ENCODE measurements around the gene LMX1A. TPM values are rescaled to one million over a fixed set of nuclear protein-coding genes. Genes with fewer than 3 reads are reported as not detected.

Gene LMX1A
- total RNA-seq, 2 experiments from 2014 or later, result not detected

- H3K36me3 Mint-ChIP-seq, result no peaks in the 10 kb centered on the region
- no peak overlapping the region for H3K4me3 Mint-ChIP-seq
- H3K27ac Mint-ChIP-seq, result no peak overlapping the region
- H3K9me3 Mint-ChIP-seq (ENCODE audit: low read depth), result no peaks in the 10 kb centered on the region
- H3K27me3 Mint-ChIP-seq, result peaks cover 54% of the 10 kb centered on the region
- ATAC-seq, result no peak
- CTCF ChIA-PET, result no interaction called here
- H3K4me1 Mint-ChIP-seq, result no peaks in the 10 kb centered on the region
- no peak for DNase-seq
Observed at GRCh38 chr1:165234149-165234548, 122.4 kb downstream of the LMX1A start.

GRCh38 chr1:165228676-165229075 lies 127.8 kb downstream of the LMX1A start:
- no peak overlapping the region for H3K27ac Mint-ChIP-seq
- H3K27me3 Mint-ChIP-seq, result peaks cover 8% of the 10 kb centered on the region
- no peak for DNase-seq
- CTCF ChIA-PET, result no interaction called here
- H3K4me3 Mint-ChIP-seq, result no peak overlapping the region
- no peaks in the 10 kb centered on the region for H3K36me3 Mint-ChIP-seq
- H3K9me3 Mint-ChIP-seq (ENCODE audit: low read depth), result no peaks in the 10 kb centered on the region
- no peak for ATAC-seq
- H3K4me1 Mint-ChIP-seq, result no peaks in the 10 kb centered on the region

GRCh38 chr1:165228111-165228655 lies 128.3 kb downstream of the LMX1A start:
- H3K27me3 Mint-ChIP-seq, result peaks cover 4% of the 10 kb centered on the region

GRCh38 chr1:165226326-165226725 lies 130.2 kb downstream of the LMX1A start:
- no peaks in the 10 kb centered on the region for H3K27me3 Mint-ChIP-seq
- no peak overlapping the region for H3K4me3 Mint-ChIP-seq
- DNase-seq, result no peak
- CTCF ChIA-PET, result no interaction called here
- H3K27ac Mint-ChIP-seq, result no peak overlapping the region
- ATAC-seq, result no peak
- H3K4me1 Mint-ChIP-seq, result no peaks in the 10 kb centered on the region
- no peaks in the 10 kb centered on the region for H3K9me3 Mint-ChIP-seq (ENCODE audit: low read depth)
- H3K36me3 Mint-ChIP-seq, result no peaks in the 10 kb centered on the region

More at GRCh38 chr1:165228111-165228655, 128.3 kb downstream of the LMX1A start:
- CTCF ChIA-PET, result no interaction called here
- H3K9me3 Mint-ChIP-seq (ENCODE audit: low read depth), result no peaks in the 10 kb centered on the region
- H3K36me3 Mint-ChIP-seq, result no peaks in the 10 kb centered on the region
- ATAC-seq (no peak), DNase-seq (no peak)
- H3K4me1 Mint-ChIP-seq, result no peaks in the 10 kb centered on the region
- no peak overlapping the region for H3K4me3 Mint-ChIP-seq
- H3K27ac Mint-ChIP-seq, result no peak overlapping the region

- H3K9me3 Mint-ChIP-seq (ENCODE audit: low read depth), result no peaks in the 10 kb centered on the region
- no peak overlapping the region for H3K4me3 Mint-ChIP-seq
- no peaks in the 10 kb centered on the region for H3K27me3 Mint-ChIP-seq
- H3K4me1 Mint-ChIP-seq, result no peaks in the 10 kb centered on the region
- H3K27ac Mint-ChIP-seq, result no peak overlapping the region
- ATAC-seq (no peak), DNase-seq (no peak)
- no peaks in the 10 kb centered on the region for H3K36me3 Mint-ChIP-seq
- CTCF ChIA-PET, result no interaction called here
Observed at GRCh38 chr1:165225650-165226049, 130.9 kb downstream of the LMX1A start.

- no peaks in the 10 kb centered on the region for H3K4me1 Mint-ChIP-seq
- no peak overlapping the region for H3K4me3 Mint-ChIP-seq
- no peaks in the 10 kb centered on the region for H3K9me3 Mint-ChIP-seq (ENCODE audit: low read depth)
- CTCF ChIA-PET, result no interaction called here
- H3K27ac Mint-ChIP-seq, result no peak overlapping the region
- ATAC-seq (no peak), DNase-seq (no peak)
- H3K27me3 Mint-ChIP-seq, result no peaks in the 10 kb centered on the region
- H3K36me3 Mint-ChIP-seq, result no peaks in the 10 kb centered on the region
Observed at GRCh38 chr1:165225062-165225461, 131.5 kb downstream of the LMX1A start.

GRCh38 chr1:165224504-165224903 lies 132.0 kb downstream of the LMX1A start:
- Mint-ChIP-seq H3K36me3 (no peaks in the 10 kb centered on the region), H3K27me3 (no peaks in the 10 kb centered on the region), H3K27ac (no peak overlapping the region), H3K4me1 (no peaks in the 10 kb centered on the region), H3K4me3 (no peak overlapping the region), H3K9me3 (ENCODE audit: low read depth) (no peaks in the 10 kb centered on the region)
- ATAC-seq (no peak), DNase-seq (no peak)
- CTCF ChIA-PET, result no interaction called here

- Mint-ChIP-seq H3K36me3 (no peaks in the 10 kb centered on the region), H3K9me3 (ENCODE audit: low read depth) (no peaks in the 10 kb centered on the region), H3K4me3 (no peak overlapping the region), H3K4me1 (no peaks in the 10 kb centered on the region), H3K27me3 (peaks cover 6% of the 10 kb centered on the region), H3K27ac (no peak overlapping the region)
- DNase-seq, result no peak
- ATAC-seq, result no peak
- CTCF ChIA-PET, result no interaction called here
Observed at GRCh38 chr1:165222580-165222979, 133.9 kb downstream of the LMX1A start.

GRCh38 chr1:165218731-165219130 lies 137.8 kb downstream of the LMX1A start:
- CTCF ChIA-PET, result interaction anchor here (0.6 kb wide), 1 partner anchor 1744 kb away, joined by 4 read pairs; no protein-coding TSS in a partner anchor
- no peaks in the 10 kb centered on the region for H3K9me3 Mint-ChIP-seq (ENCODE audit: low read depth)
- DNase-seq (no peak), ATAC-seq (no peak)
- no peaks in the 10 kb centered on the region for H3K4me1 Mint-ChIP-seq
- H3K36me3 Mint-ChIP-seq, result no peaks in the 10 kb centered on the region
- H3K27me3 Mint-ChIP-seq, result peaks cover 6% of the 10 kb centered on the region
- H3K4me3 Mint-ChIP-seq, result no peak overlapping the region
- H3K27ac Mint-ChIP-seq, result no peak overlapping the region

- Mint-ChIP-seq H3K4me3 (no peak overlapping the region), H3K9me3 (ENCODE audit: low read depth) (no peaks in the 10 kb centered on the region), H3K36me3 (no peaks in the 10 kb centered on the region), H3K4me1 (no peaks in the 10 kb centered on the region), H3K27me3 (peaks cover 6% of the 10 kb centered on the region), H3K27ac (no peak overlapping the region)
- CTCF ChIA-PET, result no interaction called here
- DNase-seq, result no peak
- ATAC-seq, result no peak
Observed at GRCh38 chr1:165217958-165218357, 138.6 kb downstream of the LMX1A start.

GRCh38 chr1:165216254-165216653 lies 140.3 kb downstream of the LMX1A start:
- Mint-ChIP-seq H3K4me3 (no peak overlapping the region), H3K4me1 (no peaks in the 10 kb centered on the region), H3K36me3 (no peaks in the 10 kb centered on the region), H3K9me3 (ENCODE audit: low read depth) (no peaks in the 10 kb centered on the region), H3K27ac (no peak overlapping the region), H3K27me3 (peaks cover 6% of the 10 kb centered on the region)
- DNase-seq, result no peak
- CTCF ChIA-PET, result no interaction called here
- no peak for ATAC-seq

GRCh38 chr1:165215676-165216075 lies 140.8 kb downstream of the LMX1A start:
- no peak overlapping the region for H3K4me3 Mint-ChIP-seq

GRCh38 chr1:165212229-165212628 lies 144.3 kb downstream of the LMX1A start:
- H3K36me3 Mint-ChIP-seq, result no peaks in the 10 kb centered on the region
- ATAC-seq, result no peak
- DNase-seq, result no peak
- H3K4me1 Mint-ChIP-seq, result no peaks in the 10 kb centered on the region
- CTCF ChIA-PET, result no interaction called here
- no peak overlapping the region for H3K4me3 Mint-ChIP-seq
- no peaks in the 10 kb centered on the region for H3K27me3 Mint-ChIP-seq
- H3K9me3 Mint-ChIP-seq (ENCODE audit: low read depth), result no peaks in the 10 kb centered on the region
- no peak overlapping the region for H3K27ac Mint-ChIP-seq

More at GRCh38 chr1:165215676-165216075, 140.8 kb downstream of the LMX1A start:
- no peak overlapping the region for H3K27ac Mint-ChIP-seq
- no peaks in the 10 kb centered on the region for H3K4me1 Mint-ChIP-seq
- ATAC-seq (no peak), DNase-seq (no peak)
- H3K36me3 Mint-ChIP-seq, result no peaks in the 10 kb centered on the region
- no peaks in the 10 kb centered on the region for H3K9me3 Mint-ChIP-seq (ENCODE audit: low read depth)
- CTCF ChIA-PET, result no interaction called here
- H3K27me3 Mint-ChIP-seq, result peaks cover 6% of the 10 kb centered on the region

- DNase-seq (no peak), ATAC-seq (no peak)
- H3K27ac Mint-ChIP-seq, result no peak overlapping the region
- H3K9me3 Mint-ChIP-seq (ENCODE audit: low read depth), result no peaks in the 10 kb centered on the region
- no peaks in the 10 kb centered on the region for H3K36me3 Mint-ChIP-seq
- H3K4me1 Mint-ChIP-seq, result no peaks in the 10 kb centered on the region
- H3K27me3 Mint-ChIP-seq, result peaks cover 2% of the 10 kb centered on the region
- H3K4me3 Mint-ChIP-seq, result no peak overlapping the region
- CTCF ChIA-PET, result no interaction called here
Observed at GRCh38 chr1:165207853-165208515, 148.5 kb downstream of the LMX1A start.

Data from activated CD8-positive, alpha-beta memory T cell treated with anti-CD3 and anti-CD28 coated beads, Interleukin-2, amount 10 ng/mL, durations not matched to agents 7 days and 5 days (primary cell).